ENCODE data around the gene APOL2.
"Not testable (repeated sequence)": the region's sequence is repeated elsewhere in the genome, so short reads cannot be mapped to it uniquely, and the experiment has no call there.

Gene APOL2

DNA sequence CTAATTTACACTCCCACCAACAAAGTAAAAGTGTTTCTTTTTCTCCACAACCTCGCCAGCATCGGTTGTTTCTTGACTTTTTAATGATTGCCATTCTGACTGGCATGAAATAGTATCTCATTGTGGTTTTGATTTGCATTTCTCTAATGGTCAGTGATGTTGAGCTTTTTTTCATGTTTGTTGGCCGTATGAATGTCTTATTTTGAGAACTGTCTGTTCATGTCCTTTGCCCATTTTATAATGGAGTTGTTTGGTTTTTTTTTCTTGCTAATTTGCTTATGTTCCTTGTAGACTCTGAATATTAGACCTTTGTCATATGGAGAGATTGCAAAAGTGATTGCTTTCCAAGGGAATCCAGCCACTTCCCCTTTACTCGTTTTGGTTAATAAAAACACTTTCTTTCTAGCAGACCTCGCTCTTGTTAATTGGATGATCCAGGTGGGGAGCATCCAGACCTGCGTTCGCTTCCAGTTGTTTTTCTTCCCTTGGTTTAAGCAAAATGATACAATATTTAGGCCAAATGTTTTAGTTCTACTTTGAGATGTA, 20.6 kb downstream of the APOL2 start:
- TF ChIP-seq, protein P1, sequence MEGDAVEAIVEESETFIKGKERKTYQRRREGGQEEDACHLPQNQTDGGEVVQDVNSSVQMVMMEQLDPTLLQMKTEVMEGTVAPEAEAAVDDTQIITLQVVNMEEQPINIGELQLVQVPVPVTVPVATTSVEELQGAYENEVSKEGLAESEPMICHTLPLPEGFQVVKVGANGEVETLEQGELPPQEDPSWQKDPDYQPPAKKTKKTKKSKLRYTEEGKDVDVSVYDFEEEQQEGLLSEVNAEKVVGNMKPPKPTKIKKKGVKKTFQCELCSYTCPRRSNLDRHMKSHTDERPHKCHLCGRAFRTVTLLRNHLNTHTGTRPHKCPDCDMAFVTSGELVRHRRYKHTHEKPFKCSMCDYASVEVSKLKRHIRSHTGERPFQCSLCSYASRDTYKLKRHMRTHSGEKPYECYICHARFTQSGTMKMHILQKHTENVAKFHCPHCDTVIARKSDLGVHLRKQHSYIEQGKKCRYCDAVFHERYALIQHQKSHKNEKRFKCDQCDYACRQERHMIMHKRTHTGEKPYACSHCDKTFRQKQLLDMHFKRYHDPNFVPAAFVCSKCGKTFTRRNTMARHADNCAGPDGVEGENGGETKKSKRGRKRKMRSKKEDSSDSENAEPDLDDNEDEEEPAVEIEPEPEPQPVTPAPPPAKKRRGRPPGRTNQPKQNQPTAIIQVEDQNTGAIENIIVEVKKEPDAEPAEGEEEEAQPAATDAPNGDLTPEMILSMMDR (IDR thresholded peaks at IDR 0.05; ENCODE audit: low read depth, low read length) = no peak

DNA sequence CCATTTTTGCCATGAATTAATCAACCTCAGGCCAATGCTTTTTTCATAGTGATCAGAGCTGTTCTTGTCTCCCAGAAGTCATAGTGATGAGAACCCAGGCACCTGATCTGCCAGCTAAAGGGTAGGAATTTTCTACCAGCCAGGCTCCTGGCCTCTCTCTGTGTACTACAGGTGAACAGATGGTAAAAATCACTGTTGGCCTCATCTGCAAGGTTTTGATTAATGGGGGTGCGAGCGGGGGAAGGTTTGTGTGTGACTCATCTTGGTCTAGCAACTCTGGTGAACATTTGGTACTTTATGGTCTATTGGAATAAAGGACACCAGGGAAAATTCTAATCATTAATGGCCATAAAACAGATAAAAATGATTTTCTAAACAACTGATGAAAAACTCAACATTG, 23.3 kb downstream of the APOL2 start:
- TF ChIP-seq, protein P1 (IDR thresholded peaks at IDR 0.05; ENCODE audit: low read depth, low read length) = no peak

More for the DNA sequence above, 20.6 kb downstream of the APOL2 start:
- H3K4me3 ChIP-seq (ENCODE audit: low read depth, low read length) = no peak overlapping the region

DNA sequence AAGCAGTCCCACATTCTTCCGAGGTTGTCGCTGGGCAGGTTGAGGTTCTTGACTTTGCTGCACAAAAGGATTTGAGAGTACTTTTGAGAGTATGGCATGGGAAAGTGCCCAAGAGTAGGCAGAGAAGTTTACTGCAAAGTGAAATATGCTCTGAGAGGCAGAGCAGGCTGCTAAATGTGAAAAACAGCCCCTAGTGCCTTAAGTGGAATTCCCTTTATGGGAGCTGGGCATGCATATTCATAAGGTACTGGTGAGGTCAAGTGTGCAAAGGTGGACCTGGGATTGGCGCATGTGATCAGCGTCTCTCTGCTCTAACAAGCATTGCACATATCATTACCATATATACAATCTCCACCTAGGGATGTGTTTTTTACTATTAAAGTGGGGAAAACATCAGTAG, 25.7 kb downstream of the APOL2 start:
- no peak overlapping the region for H3K4me3 ChIP-seq (ENCODE audit: low read depth, low read length)
- TF ChIP-seq, protein P1 (IDR thresholded peaks at IDR 0.05; ENCODE audit: low read depth, low read length) = no peak

More for the DNA sequence above, 23.3 kb downstream of the APOL2 start:
- no peak overlapping the region for H3K4me3 ChIP-seq (ENCODE audit: low read depth, low read length)

DNA sequence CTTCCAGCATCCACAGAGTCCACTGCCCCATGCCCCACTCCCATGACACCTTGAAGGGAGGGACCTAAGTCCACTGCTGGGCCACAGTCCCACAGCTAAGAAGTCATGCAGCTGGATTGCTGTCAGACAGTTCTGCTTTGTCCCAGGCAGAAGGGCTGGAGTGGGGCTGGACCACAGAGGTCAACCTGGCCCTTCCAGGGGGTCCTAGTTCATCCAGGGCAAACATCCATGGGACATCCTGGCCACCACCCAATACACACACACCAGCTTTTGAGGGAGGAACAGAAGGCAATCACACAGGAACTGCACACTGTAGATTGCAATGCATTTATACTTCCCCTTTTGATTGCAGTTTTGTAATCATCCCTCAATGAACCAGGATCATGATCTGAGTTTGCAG, 26.4 kb downstream of the APOL2 start:
- TF ChIP-seq, protein P1 (IDR thresholded peaks at IDR 0.05; ENCODE audit: low read depth, low read length) = no peak
- no peak overlapping the region for H3K4me3 ChIP-seq (ENCODE audit: low read depth, low read length)

DNA sequence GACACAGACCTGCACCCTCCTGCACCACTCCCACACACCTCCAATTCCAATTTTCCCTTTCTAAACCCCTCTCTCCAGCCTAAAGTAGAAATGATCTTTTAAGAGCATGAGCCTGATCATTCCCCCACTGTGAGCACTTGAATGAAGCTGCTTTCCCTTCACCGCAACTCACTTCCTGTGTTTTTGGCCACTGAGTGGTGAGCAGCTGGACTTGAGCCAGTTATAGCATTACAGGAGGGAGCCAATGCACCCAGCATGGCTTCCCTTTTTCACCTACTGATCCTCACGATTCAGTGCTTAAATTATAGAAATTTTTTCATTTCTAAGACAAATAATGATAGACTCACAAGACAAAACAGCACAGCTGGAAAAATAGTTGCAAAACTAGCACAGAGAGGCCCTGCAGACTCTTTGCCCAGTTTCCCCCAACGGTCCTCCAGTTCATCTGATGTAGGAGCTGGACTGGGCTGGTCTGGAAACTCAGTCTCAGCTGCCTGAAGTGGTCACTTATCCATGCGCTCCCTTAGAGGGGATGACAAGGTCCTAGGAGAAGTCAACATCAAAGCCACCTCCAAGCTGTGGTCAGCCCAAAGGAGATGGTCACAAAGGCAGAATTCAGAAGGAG, 28.0 kb downstream of the APOL2 start:
- no peak overlapping the region for H3K4me3 ChIP-seq (ENCODE audit: low read depth, low read length)
- TF ChIP-seq, protein P1 (IDR thresholded peaks at IDR 0.05; ENCODE audit: low read depth, low read length) = no peak

DNA sequence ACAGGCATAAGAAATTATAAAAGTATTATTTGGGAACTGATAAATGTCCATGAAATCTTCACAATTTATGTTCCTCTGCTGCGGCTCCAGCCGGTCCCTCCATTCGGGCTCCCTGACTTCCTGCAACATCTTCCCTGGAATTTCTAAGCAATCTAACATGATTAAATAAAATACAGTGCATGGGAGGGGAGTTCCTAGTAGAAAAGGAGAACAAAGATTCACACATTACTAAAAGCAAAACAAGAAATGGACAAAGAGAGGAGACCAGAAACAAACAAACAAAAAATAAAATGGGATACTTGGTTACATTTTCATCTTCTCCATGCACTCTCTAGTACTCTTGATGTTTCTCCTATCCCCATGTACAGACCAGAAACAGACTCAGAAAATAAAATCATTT, 29.1 kb downstream of the APOL2 start:
- H3K4me3 ChIP-seq (ENCODE audit: low read depth, low read length) = no peak overlapping the region
- TF ChIP-seq, protein P1 (IDR thresholded peaks at IDR 0.05; ENCODE audit: low read depth, low read length) = no peak

DNA sequence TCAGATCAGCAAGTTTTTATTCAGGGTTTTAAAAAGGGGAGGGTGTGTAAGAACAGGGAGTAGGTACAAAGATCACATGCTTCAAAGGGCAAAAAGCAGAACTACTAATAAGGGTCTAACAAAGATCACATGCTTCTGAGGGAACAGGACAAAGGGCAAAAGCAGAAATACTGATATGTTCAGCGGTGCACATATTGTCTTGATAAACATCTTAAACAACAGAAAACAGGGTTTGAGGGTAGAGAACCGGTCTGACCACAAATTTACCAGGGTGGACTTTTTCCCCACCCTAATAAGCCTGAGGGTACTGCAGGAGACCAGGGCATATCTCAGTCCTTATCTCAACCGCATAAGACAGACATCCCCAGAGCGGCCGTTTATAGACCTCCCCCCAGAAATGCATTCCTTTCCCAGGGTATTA, 29.8 kb downstream of the APOL2 start:
- not testable (repeated sequence) for H3K4me3 ChIP-seq (ENCODE audit: low read depth, low read length)

DNA sequence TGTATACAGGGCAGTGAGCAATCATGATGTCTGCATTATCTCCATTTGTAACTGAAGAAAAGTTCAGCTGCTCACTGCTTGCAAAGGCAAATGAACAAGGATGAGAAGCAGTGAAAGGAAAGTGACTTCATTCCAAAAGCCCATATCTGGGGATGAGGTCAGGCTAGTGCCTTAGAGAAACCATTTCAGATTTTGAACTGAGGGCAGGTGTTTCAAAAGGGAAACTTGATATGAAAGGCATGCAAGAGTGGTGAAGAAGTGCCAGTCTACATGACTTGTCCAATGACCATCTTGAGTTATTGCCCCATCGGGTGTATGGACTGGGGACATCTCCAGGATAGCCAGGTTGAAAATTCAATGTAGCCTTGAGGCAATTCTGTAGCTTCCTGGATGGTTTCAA, 30.4 kb downstream of the APOL2 start:
- TF ChIP-seq, protein P1 (IDR thresholded peaks at IDR 0.05; ENCODE audit: low read depth, low read length) = no peak
- no peak overlapping the region for H3K4me3 ChIP-seq (ENCODE audit: low read depth, low read length)

Measured in WI38 (cell line).